GM19240 (cell line): ENCODE results near the gene F3.
"Not testable (repeated sequence)": the region's sequence is repeated elsewhere in the genome, so short reads cannot be mapped to it uniquely, and the experiment has no call there.

ENCODE experiments used
- DNase-seq: peaks from one replicate; pipeline ENCODE4 v3.0.0; 2011; ENCODE audit warnings: low spot score; ENCODE audit not compliant: insufficient read length

The F3 gene

GRCh38 chr1:94541246-94542087, at the start of gene F3:
TSS of gene F3 (minus strand) at chr1:94541759. CDS start at chr1:94541636, 123 bp downstream.
- no peak for DNase-seq

GRCh38 chr1:94590203-94591137, 48.9 kb upstream of the F3 start:
- no peak for DNase-seq

GRCh38 chr1:94589728-94590127, 48.2 kb upstream of the F3 start:
- DNase-seq = no peak

- no peak for DNase-seq
Measured at GRCh38 chr1:94582565-94582964, 41.0 kb upstream of the F3 start.

DNA sequence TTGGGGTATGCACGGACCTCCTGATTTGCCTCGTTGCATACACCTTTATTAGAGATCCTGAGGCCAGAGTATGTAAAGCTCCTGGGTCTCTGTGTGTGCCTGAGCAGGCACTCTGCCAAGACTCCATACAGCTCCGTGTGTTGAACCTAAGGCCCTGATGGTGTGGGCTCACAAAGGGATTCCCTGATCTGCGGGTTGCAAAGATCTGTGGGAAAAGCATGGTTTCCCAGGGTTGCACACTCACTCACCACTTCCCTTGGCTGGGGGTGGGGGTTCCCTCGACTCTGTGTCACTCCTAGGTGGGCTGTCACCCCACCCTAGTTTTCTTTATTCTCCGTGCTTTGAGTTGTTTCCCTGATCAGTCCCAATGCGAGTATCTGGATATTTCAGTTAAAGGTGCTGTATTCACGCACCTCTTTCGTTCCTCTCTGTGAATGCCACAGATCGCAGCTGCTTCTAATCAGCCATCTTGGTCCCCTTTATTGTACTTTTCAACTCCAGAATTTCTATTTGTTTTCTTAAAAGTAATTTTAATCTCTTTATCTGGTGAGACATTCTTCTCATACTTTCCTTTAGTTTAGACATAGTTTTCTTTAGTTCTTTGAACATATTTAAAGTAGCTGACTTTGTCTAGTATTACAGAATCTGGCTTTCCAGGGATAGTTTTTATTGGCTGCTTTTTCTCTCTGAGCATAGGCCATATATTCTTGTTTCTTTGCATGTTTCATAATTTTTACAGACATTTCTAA, 39.0 kb upstream of the F3 start:
- no peak for DNase-seq

DNA sequence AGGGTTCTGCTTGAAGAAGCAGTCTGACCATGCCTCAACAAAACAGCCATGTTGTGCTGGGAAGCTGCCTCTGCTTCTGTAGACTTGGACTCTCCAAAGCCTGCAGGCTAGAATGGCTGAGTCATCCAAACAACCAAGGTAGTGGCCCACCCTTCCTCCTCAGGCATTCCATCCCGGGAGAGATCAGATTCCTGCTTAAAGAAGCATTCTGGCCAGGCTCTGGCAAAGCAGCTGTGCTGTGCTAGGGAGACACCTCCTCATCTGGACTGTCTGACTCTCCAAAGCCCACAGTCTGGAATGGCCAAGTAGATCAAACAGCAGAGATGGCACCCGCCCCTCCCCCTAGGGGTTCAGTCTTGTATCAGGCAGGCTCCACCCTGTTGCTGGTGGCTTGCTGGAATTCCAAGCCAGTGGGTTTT, 38.3 kb upstream of the F3 start:
- DNase-seq = no peak

GRCh38 chr1:94578856-94579255, 37.3 kb upstream of the F3 start:
- DNase-seq = no peak

DNA sequence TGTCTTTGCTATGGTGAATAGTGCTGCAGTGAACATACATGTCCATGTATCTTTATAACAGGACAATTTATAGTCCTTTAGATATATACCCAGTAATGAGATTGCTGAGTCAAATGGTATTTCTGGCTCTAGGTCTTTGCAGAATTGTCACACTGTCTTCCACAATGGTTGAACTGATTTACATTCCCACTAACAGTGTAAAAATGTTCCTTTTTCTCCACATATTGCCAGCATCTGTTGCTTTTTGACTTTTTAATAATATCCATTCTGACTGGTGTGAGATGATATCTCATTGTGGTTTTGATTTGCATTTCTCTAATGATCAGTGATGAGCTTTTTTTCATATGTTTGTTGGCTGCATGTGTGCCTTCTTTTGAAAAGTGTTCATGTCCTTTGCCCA, 32.4 kb upstream of the F3 start:
- DNase-seq = not testable (repeated sequence)

GRCh38 chr1:94572780-94573179, 31.2 kb upstream of the F3 start:
- DNase-seq = no peak

DNA sequence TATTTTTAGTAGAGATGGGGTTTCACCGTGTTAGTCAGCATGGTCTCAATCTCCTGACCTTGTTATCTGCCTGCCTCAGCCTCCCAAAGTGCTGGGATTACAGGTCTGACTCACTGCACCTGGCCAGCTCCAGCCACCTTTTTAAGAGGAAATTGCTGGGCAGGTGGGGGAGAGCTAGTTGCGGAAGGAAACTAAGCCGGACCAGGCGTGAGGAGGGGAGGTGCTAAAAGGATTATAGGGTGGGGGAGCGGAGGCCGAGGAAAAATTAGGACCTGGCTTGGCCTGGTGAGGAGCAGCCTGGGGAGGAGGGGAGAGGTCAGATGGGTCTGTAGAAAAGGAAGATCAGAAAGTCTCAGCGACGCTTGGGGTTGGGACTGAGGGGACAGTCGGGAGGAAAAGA, 29.4 kb upstream of the F3 start:
- not testable (repeated sequence) for DNase-seq

- not testable (repeated sequence) for DNase-seq
Measured at GRCh38 chr1:94568806-94569205, 27.2 kb upstream of the F3 start.

GRCh38 chr1:94567975-94568607, 26.5 kb upstream of the F3 start:
- DNase-seq = not testable (repeated sequence)

DNA sequence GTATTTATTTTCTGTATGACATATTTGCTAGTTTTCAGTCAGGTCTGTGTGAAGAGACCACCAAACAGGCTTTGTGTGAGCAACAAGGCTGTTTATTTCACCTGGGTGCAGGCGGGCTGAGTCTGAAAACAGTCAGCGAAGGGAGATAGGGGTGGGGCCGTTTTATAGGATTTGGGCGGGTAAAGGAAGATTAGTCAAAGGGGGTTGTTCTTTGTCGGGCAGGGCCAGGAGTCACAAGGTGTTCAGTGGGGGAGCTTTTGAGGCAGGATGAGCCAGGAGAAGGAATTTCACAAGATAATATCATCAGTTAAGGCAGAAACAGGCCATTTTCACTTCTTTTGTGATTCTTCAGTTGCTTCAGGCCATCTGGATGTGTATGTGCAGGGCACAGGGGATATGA, 24.9 kb upstream of the F3 start:
- not testable (repeated sequence) for DNase-seq

DNA sequence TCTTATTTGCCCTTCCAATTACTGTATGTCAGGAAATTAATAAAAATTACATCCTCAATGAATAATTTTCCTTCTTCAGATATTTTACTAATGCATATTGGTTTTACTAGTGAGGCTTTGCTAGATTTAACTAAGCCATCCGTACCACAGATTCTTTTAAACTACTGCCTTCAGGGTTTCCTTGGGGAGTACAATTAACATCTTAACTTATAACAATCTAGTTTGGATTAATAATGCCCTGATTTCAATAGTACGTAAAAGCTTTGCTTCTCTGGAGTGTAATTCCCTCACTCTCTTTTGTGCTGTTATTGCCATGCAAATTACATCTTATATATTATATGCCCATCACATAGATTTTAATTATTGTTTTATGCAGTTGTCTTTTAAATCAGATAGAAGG, 24.3 kb upstream of the F3 start:
- no peak for DNase-seq

- DNase-seq = no peak
Measured at GRCh38 chr1:94562519-94563260, 21.1 kb upstream of the F3 start.

- no peak for DNase-seq
Measured at GRCh38 chr1:94560333-94560732, 18.8 kb upstream of the F3 start.

GRCh38 chr1:94559921-94560320, 18.4 kb upstream of the F3 start:
- DNase-seq = no peak

GRCh38 chr1:94555091-94555490, 13.5 kb upstream of the F3 start:
- DNase-seq = no peak

DNA sequence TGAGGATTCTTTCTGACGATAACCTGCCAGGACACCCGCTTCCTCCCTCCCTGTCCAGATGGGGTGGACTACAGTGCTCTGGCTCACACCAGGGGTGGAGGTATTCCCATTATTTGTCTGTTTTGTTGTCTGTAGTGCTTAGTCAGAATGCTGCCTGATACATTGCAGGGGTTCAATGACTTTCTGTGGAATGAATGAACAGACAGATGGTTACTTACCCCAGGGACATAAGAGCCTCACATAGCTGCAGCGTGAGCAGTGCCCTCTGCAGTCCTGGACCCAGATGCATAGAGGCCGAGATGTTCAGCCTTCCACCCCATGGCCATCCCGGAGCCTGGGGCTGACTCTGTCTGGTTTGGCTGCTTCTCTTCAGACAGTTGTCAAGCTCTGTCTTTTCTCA, 13.0 kb upstream of the F3 start:
- no peak for DNase-seq

GRCh38 chr1:94553931-94554330, 12.4 kb upstream of the F3 start:
- DNase-seq = no peak
